NCI-H748 treated with DMSO at 0.1 percent for 48 hours (cell line): ENCODE measurements around the gene FURIN.
"Not testable (repeated sequence)": the region's sequence is repeated elsewhere in the genome, so short reads cannot be mapped to it uniquely, and the experiment has no call there.

Experiments used
- DNase-seq: peaks from one replicate; lab custom pipeline; 2025; lab: John Stamatoyannopoulos, UW

The FURIN gene

DNA sequence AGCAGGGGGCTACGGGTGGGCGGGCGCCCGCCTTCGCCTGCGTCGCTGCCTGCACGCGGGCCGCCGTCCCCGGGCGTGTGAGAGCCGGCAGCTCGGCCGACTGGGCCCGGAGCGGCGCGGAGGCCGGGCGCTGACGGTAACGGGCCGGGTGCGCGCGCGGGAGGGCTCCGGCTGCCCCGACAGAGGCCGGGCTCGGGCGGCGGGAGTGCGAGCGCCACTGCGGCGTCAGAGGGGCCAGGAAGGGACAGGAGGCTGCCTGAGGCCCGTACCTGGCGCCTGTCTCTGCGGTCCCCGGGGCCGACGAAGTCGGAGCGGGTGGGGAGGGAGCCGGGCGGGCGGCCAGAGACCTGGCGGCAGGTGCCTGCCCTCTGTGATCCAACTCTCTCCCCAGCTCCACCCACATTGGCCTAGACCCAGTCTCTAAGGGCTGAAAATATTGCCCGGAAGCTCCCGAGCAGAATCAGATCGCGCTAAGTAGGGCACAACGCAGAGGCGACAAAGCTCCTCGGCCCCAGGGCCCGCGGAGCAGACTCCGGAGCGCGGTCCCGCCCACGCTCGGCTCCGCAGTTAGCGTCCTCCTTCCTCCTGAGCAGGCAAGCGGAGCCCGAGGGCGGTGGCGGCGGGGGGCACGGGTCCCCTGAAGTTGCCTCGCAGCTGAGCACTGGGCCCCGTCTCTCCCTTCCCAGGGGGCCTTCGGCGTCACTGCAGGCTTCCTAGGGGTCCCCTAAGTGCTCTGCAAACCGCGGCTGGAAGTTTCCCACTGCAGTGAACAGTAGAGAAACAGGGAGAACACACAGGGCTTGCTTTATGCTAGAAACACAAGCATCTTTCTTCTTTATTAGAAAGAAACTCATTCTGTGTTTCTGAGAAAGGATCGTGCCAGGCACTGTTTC lies 34.7 kb downstream of the FURIN start, which contains the start of gene MAN2A2:
MAN2A2 (plus strand) TSS at position 463 of the 893 bp plus-strand sequence. CDS start 906 bp downstream, outside the sequence.
- peak; percentile 3 for DNase-seq

DNA sequence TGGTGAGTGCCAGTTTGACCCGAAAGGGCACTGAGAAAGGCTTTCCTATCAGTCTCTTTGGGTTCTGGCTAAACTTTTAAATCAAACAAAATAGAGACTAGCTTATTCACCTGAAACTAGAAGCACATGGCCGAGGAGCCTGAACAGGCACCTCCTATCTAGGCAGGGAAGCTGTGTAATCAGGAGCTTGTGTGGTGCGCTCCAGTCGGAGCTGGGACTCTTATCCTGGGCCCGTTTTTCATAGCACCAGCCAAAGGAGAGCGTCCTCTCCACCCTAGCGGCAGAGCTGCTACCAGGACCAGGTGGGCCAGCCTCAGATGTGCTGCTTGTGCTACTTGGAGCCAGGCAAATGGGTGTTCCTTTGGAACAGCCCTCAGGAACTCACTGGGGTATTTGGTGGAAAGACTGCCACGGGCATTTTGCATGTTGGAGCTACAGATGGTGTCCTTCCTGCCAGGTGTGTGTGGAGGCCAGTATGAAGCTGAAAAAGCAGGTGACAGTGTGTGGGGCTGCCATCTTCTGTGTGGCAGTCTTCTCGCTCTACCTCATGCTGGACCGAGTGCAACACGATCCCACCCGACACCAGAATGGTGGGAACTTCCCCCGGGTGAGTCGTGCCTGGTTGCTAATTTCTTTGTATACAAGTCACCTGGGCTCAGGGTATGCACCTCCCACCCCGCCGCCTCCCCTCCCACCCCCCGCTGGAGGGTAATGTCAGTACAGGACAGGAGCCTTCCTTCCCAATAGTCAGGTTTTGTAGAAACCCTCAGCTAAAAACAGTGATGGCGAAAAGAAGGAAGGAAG lies 35.5 kb downstream of the FURIN start:
- no peak for DNase-seq

DNA sequence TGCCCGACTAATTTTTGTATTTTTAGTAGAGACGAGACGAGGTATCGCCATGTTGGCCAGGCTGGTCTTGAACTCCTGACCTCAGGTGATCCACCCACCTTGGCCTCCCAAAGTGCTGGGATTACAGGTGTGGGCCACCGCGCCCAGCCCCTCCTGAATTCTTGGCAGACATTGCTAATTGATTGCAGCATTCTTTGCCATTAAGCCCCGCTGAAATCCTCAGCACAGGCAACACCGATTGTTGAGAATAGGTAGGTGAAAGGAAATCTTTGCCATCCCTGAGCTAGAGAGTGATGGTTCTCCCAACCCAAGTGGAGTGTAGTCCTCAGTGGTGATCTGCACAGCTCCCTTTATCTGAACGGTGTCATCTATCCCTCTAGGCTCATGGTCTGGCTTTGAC lies 36.4 kb downstream of the FURIN start:
- no peak for DNase-seq

DNA sequence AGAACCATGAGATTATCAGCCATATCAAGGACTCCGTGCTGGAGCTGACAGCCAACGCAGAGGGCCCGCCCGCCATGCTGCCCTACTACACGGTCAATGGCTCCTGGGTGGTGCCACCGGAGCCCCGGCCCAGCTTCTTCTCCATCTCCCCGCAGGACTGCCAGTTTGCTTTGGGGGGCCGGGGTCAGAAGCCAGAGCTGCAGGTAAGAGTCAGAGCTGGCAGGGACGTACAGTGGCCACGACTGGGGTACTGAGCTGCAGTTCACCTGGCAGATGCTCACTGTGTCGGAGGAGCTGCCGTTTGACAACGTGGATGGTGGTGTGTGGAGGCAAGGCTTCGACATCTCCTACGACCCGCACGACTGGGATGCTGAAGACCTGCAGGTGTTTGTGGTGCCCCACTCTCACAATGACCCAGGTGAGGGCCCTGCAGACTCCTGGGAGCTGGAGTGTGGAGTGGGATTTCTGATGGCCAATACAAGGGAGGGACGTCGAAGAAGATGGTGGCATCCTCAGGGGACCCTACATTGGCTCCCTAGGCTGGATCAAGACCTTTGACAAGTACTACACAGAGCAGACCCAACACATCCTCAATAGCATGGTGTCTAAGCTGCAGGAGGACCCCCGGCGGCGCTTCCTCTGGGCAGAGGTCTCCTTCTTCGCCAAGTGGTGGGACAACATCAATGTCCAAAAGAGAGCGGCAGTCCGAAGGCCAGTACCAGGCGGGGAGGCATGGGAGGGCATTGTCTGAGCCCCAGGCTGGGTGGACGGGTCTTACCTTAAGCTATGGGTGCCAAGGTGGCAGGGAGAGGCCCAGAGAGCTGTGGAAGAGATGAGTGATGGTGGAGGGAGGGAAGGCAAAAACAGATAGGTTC lies 37.2 kb downstream of the FURIN start:
- DNase-seq, result no peak

DNA sequence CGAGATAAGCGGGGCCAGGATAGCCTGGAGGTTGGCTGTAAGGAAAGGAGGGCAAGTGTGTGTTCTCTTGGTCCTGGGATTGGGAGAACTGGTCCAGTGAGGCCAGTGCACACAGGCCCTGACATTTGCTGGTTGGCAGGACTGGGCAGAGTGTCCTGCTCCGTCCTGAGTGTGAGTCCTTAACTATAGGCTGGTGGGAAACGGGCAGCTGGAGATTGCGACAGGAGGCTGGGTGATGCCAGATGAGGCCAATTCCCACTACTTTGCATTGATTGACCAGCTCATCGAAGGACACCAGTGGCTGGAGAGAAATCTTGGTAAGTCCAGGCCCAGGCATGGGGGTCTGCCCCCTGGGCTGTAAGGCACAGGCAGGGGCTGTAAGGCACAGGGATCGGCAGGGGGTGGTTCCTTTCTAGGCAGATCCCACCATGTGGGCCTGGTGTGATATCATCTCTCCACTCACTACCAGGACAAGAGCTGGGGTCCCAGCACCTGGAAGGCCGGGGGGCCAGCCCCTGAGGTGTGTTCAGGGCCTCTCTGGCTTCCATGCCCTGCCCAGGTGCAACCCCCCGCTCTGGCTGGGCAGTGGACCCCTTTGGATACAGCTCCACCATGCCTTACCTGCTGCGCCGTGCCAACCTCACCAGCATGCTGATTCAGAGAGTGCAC lies 37.9 kb downstream of the FURIN start:
- DNase-seq, result no peak

DNA sequence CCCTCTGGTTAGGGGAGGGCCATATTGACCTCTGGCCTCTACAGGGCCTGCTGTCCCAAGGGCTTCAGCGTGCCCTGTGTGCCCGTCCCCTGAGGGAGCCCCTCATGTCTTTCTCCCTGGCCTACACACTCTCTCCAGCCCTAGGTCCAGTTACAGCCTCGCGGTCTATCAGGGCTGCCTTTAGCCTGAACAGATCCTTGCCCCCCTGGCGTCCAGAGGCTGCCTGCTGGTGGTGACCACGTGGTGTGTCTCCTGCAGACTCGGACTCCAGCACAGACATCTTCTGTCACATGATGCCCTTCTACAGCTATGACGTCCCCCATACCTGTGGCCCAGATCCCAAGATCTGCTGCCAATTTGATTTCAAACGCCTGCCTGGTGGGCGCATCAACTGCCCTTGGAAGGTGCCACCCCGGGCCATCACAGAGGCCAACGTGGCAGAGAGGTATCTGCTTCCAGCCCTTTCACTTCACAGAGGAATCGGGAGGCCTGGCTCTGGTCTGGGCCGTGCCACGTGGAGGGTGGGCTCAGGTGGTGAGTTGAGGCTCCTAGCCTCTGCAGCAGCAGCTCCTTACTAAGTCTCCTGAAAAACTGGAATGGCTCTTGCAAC lies 38.8 kb downstream of the FURIN start:
- DNase-seq, result no peak

DNA sequence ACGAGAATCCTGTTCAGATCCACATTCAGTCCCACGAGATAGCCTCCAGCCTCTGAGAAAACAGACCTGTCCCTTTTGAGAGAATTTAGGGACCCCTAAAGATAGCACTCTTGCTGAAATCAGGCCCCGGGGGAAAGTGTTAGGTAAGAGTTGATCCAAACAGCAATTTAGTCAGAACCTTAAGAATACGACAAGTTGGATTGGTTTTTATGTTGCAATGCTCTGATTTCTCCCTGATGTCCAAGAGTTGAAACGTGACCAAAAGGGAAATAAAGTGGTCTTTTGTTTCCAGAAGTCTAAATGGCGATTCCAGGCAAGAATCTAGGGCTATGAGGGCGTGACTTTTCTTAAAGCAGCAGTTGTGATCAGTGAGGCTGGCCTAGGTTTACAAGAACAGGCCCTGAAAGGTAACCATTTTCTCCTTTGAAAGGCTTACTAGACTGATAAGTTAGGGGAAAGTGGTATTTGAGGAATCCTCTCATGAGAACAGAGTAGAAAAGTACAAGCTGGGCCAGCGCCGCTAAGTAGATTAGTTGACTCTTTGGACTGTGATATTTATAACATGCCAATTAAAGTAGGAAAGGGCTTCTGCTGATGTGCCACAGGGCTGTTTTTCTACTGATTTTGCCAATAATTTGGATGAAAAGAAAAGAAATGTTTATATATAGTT lies 39.6 kb downstream of the FURIN start:
- no peak for DNase-seq

DNA sequence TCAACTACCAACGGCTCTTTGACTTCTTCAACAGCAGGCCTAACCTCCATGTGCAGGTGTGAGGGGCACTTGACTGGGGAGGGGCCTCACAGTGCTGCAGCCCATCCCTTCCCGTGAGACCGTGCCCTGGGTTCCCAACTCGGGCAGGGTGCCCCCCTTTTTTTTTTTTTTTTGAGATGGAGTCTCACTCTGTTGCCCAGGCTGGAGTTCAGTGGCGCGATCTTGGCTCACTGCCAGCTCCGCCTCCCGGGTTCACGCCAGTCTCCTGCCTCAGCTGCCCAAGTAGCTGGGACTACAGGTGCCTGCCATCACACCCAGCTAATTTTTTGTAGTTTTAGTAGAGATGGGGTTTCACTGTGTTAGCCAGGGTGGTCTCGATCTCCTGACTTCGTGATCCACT lies 41.1 kb downstream of the FURIN start:
- not testable (repeated sequence) for DNase-seq

DNA sequence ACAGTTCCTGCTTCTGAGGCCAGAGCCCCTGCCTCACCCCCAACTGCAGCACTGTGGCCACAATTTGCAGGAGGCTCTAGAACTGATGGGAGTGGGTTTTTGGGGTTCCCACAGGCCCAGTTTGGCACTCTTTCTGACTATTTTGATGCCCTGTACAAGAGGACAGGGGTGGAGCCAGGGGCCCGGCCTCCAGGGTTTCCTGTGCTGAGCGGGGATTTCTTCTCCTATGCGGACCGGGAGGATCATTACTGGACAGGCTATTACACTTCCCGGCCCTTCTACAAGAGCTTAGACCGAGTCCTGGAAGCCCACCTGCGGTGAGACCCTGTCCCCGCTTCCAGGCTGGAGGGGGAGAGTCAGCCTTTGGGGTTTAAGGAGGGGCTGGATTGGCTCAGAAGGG lies 41.6 kb downstream of the FURIN start:
- DNase-seq, result no peak

DNA sequence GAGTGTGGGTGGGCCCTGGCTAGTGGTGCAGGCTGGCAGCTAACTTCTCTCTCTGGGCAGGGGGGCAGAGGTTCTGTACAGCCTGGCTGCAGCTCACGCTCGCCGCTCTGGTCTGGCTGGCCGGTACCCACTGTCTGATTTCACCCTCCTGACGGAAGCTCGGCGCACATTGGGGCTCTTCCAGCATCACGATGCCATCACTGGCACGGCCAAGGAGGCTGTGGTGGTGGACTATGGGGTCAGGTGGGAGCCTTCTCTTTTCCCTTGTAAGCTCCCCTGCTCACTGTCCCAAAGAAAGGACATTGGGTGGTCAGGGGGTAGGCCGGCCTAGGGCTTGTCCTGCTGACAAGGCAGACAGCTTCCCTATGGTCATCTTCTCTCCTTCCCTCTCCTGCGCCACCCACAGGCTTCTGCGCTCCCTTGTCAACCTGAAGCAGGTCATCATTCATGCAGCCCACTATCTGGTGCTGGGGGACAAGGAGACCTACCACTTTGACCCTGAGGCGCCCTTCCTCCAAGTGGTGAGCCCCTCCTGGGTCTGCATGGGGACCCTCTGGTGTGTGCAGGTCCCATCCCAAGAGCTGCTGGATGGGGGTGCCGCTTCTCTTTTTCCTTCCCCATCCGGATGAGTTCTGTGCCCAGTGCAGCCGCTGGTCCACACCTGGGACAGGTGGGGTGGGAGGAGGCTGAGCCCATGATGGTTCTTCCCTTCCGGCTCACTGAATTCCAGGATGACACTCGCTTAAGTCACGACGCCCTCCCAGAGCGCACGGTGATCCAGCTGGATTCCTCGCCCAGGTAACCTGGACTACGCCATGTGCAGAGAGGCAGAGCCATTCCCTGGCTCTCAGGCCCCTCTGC lies 42.3 kb downstream of the FURIN start:
- no peak for DNase-seq

DNA sequence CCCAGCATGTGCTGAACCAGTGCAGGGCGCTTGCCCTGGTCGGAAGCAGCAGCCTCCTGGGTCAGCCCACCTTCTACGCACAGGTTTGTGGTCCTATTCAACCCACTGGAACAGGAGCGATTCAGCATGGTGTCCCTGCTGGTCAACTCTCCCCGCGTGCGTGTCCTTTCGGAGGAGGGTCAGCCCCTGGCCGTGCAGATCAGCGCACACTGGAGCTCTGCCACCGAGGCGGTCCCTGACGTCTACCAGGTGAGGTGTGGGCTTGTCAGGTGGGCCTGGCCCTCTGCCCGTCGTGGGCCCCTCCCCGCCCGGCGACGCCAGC lies 42.9 kb downstream of the FURIN start:
- no peak for DNase-seq

DNA sequence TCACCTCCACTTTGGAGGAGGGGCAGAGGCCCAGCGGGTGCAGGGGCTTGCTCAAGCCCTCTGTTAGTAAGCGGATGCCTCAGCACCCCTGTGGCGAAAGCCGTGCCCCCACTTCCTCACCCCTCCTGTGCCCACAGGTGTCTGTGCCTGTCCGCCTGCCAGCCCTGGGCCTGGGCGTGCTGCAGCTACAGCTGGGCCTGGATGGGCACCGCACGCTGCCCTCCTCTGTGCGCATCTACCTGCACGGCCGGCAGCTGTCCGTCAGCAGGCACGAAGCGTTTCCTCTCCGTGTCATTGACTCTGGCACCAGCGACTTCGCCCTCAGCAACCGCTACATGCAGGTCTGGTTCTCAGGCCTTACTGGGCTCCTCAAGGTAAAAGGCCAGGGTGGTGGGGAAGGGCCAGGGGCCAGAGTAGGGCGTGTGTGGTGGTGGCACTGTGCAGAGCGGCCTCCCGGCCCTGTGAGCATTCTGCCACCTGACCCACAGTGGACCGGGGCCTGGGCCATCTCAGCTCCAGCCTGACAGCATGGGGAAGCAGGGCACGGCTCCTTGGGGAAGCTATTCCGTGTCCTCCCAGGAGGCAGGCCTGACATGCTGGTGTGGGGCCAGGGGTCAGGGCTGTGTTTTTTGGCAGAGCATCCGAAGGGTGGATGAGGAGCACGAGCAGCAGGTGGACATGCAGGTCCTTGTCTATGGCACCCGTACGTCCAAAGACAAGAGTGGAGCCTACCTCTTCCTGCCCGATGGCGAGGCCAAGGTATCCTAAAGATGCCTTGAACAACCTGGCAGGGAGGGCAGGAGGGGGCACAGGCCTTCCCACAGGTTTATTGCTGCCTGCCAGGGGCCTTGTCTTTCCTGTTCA lies 43.8 kb downstream of the FURIN start:
- no peak for DNase-seq

DNA sequence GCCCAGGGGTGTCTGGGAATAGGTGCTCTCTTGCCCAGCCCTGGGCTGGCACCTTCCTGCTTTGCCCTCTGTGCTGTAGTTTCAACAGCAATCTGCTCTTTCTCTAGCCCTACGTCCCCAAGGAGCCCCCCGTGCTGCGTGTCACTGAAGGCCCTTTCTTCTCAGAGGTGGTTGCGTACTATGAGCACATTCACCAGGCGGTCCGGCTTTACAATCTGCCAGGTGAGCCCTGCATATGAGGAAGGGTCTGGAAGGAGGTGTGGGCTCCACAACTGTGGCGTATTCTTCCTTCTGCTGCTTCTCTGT lies 44.3 kb downstream of the FURIN start:
- DNase-seq, result no peak

DNA sequence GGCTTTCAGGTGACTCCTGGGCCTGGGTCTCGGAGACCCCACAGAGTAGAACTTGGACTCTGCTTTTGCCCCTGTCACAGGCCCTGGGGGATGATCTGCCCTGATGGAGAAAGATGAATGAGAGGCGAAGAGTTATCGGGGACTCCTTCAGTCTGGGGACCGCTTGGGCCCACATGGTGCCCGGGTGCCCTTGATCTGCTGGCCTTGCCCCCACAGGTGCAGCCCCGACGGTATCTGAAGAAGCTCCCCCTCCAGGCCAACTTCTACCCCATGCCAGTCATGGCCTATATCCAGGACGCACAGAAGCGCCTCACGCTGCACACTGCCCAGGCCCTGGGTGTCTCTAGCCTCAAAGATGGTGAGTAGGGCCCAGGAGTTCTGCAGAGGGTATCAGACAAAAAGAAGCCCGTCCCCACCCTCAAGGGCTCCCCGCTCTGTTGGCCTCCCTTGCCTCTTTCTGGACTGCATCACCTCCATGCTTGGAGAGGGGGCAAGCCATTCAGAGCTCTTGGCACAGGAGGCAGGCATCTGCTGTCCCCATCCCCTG lies 45.1 kb downstream of the FURIN start:
- DNase-seq, result no peak

DNA sequence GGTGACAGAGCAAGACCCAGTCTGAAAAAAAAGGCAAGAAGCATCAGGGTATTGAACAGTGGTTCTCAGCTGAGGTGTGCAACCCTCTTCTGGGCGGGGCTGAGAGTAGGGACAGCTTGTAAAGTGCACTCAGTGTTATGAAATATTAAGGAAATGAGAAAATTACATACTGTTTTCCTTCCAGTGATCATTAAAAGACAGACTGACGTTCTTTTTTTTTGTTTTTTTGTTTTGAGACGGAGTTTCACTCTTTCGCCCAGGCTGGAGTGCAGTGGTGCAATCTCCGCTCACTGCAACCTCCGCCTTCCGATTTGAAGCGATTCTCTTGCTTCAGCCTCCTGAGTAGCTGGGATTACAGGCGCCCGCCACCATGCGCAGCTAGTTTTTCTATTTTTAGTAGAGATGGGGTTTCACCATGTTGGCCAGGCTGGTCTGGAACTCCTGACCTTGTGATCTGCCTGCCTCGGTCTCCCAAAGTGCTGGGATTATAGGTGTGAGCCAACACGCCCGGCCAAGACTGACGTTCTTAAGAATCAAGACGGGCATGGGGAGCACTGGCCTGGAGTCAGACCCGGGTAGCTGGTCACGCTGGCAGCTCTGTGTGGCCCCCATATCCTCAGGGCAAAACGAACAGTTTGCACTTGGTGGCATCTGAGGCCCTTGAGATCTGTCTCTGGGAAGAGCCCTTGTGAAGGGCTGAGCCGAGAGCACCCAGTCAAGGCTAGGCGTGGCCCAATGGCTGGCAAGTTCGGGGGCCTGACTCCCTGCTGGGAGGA lies 46.1 kb downstream of the FURIN start:
- DNase-seq, result no peak

DNA sequence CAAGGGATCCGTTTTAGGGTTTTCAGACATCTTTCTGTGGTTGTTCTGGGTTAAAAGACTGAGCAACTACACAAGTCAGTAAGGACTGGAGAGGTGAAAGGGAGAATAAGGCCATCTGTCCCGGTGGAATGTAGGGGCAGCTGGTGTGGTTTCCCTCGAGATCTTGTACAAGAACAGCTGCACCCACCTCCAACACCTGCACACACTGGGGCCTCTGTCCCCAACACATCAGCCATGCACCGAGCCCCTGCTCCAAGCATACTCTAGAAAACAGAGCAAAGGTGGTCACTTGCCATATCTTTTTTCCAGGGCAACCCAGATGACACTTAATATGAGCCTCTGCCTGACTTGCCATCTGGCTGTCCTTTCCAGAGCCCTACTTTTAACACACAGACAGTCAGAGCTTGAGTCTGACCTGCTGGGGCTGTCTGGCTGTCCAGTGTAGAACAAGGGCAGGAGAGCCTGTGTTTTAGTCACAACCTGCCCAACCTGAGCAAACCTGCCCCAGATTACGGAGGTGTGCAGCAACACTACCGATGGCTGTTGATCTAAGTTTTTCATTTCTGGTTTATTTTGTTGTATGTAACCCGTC lies 46.9 kb downstream of the FURIN start:
- DNase-seq, result no peak

DNA sequence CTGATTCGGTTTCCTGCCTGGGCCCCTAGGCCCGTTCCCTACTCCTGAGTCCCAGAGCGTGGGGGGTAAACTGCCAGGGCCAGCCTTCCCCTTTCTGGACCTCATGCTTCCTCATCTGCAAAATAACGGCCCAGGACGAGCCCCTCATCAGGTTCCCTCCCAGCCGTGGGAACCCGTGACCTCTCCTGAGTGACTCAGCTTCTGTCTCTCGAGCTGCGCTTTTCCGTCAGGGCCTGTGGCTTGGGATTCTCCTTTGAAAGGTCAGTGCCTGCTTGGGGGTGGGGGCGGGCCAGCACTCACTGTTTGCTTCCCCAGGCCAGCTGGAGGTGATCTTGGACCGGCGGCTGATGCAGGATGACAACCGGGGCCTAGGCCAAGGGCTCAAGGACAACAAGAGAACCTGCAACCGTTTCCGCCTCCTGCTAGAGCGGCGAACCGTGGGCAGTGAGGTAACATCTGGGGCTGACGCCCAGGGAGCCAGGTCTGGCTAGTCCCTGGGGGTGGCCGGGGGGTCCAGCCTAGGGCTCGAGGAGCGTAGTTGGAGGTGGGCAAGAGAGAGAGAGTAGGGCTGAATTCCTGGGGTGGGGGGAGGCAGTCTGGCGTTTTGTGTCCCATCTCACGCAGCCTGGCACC lies 47.5 kb downstream of the FURIN start:
- no peak for DNase-seq
